HepG2 (cell line): Measurements from ENCODE around the gene FLAD1. TPM values are rescaled to one million over a fixed set of nuclear protein-coding genes. Genes with fewer than 3 reads are reported as not detected.
A peak's percentile ranks its signal among the peaks of the same experiment; 100 is the strongest.

Source experiments
- ATAC-seq: fragments of 200-7000 bp; cut with Tn5 transposase; 3 replicates; pipeline ENCODE4 v1.9.1; 2020; ENCODE audit warnings: mild to moderate bottlenecking, moderate library complexity
- BruUV-seq: library from RNA; stranded (reverse); fragments of 400-500 nt; replicated peaks from 2 replicates; lab custom pipeline; 2021; lab: Mats Ljungman, UMichigan
- CTCF ChIA-PET: fragments of 300-600 bp; formaldehyde crosslinking; extraction: SDS; loops from one replicate; lab custom pipeline; 2021; ENCODE audit warnings: low total read pairs, inconsistent platforms, low intra/inter-chr PET ratio; lab: Yijun Ruan, JAX
- POLR2A ChIA-PET: fragments of 350-600 bp; sonication (Branson Sonifier 250); formaldehyde crosslinking; loops from one replicate; lab custom pipeline; 2020; ENCODE audit warnings: antibody characterized with exemption, inconsistent platforms; lab: Yijun Ruan, JAX
- DNase-seq: peaks from one replicate; pipeline ENCODE4 v3.0.0-alpha.2; 2015; ENCODE audit warnings: low spot score
- FAIRE-seq: peaks from 3 replicates; lab custom pipeline; 2011; peaks lifted over from hg19 to GRCh38; lab: Jason Lieb, UNC
- H2AFZ ChIP-seq: one replicate; pipeline ENCODE4 v1.6.1; 2011; ENCODE audit warnings: low read length, inconsistent platforms
- H3K27ac ChIP-seq: fragments of 300-600 bp; 3 replicates; pipeline ENCODE4 v1.8.0; 2011; ENCODE audit warnings: mixed run types, mild to moderate bottlenecking, mixed read lengths, low read length, inconsistent platforms; ENCODE audit not compliant: insufficient read depth; ENCODE audit errors: extremely low read length
- H3K27me3 ChIP-seq, 2 experiments: fragments of 200-600 bp in 1 of 2; 2 replicates in 1 of 2; 3 replicates in 1 of 2; pipeline versions ENCODE4 v1.6.0 to v1.8.0; 2011; ENCODE audit warnings: low read length in 2 of 2, mild to moderate bottlenecking in 2 of 2, moderate library complexity in 2 of 2, inconsistent platforms in 1 of 2; ENCODE audit not compliant: insufficient read depth in 2 of 2, control insufficient read depth in 1 of 2
- H3K36me3 ChIP-seq, 2 experiments: fragments of 200-600 bp in 1 of 2; replicated peaks in 1 of 2; 2 replicates in 1 of 2; 3 replicates in 1 of 2; pipeline versions ENCODE4 v1.5.1 to v1.8.0; 2011; ENCODE audit warnings: low read length in 2 of 2, inconsistent platforms in 1 of 2; ENCODE audit not compliant: insufficient read depth in 2 of 2, control insufficient read depth in 1 of 2
- H3K4me1 ChIP-seq: 2 replicates; pipeline ENCODE4 v1.5.1; 2012; ENCODE audit warnings: low read length, inconsistent platforms; ENCODE audit not compliant: insufficient read depth
- H3K4me2 ChIP-seq: 2 replicates; pipeline ENCODE4 v1.6.0; 2011; ENCODE audit warnings: low read depth, low read length, inconsistent platforms
- H3K4me3 ChIP-seq, 3 experiments: fragments of 200-600 bp in 1 of 3; sonication (generic), shearing (Covaris generic) in 1 of 3; replicated peaks in 1 of 3; 2 replicates each; pipeline ENCODE4 v1.5.1; 2011 to 2016; ENCODE audit warnings: low read length in 3 of 3, inconsistent platforms in 2 of 3, low read depth in 2 of 3, mild to moderate bottlenecking in 2 of 3, control low read depth in 1 of 3, mixed read lengths in 1 of 3; ENCODE audit not compliant: insufficient read depth in 1 of 3
- H3K79me2 ChIP-seq: one replicate; pipeline ENCODE4 v1.6.1; 2011; ENCODE audit warnings: low read length, inconsistent platforms; ENCODE audit not compliant: insufficient read depth
- H3K9ac ChIP-seq: 2 replicates; pipeline ENCODE4 v1.6.0; 2011; ENCODE audit warnings: mild to moderate bottlenecking, low read depth, low read length, inconsistent platforms; ENCODE audit not compliant: insufficient read depth
- H3K9me3 ChIP-seq: 2 replicates; pipeline ENCODE4 v1.5.1; 2012; ENCODE audit warnings: mild to moderate bottlenecking, low read length
- H4K20me1 ChIP-seq: 2 replicates; pipeline ENCODE4 v1.6.0; 2011; ENCODE audit warnings: inconsistent platforms, mild to moderate bottlenecking, low read length, moderate library complexity; ENCODE audit not compliant: insufficient read depth
- JUNB ChIP-seq: sonication (generic); formaldehyde crosslinking; IDR thresholded peaks from 2 replicates; pipeline ENCODE4 v1.8.0; 2022; ENCODE audit warnings: missing genetic modification reagents, mild to moderate bottlenecking, borderline replicate concordance
- SRSF4 ChIP-seq: fragments of 200-400 bp; formaldehyde crosslinking; IDR thresholded peaks from one replicate; pipeline ENCODE4 v1.6.1; 2018; ENCODE audit warnings: mild to moderate bottlenecking, low read depth, low read length, moderate library complexity; ENCODE audit not compliant: poor library complexity, severe bottlenecking
- TEAD3 ChIP-seq: optimal IDR thresholded peaks from 2 replicates; pipeline ENCODE3; 2016; ENCODE audit warnings: borderline replicate concordance
- THAP11 ChIP-seq: IDR thresholded peaks from 2 replicates; pipeline ENCODE4 v1.6.1; 2016; ENCODE audit warnings: missing biosample characterization, missing genetic modification reagents
- ZNF770 ChIP-seq: sonication (generic); formaldehyde crosslinking; IDR thresholded peaks from 2 replicates; pipeline ENCODE4 v1.5.0; 2020; ENCODE audit warnings: mild to moderate bottlenecking, missing genetic modification reagents
- WGBS: methylation state at CpG from one replicate; pipeline ENCODE4 v1.1.6; 2017; ENCODE audit warnings: low lambda C conversion rate; 5-methylcytosine and 5-hydroxymethylcytosine counted together
- in situ Hi-C: cut with HindIII; loops from 2 replicates; pipeline ENCODE4 v1.10.0; 2017; ENCODE audit warnings: low pct_unique_long_range_greater_than_20kb; ENCODE audit not compliant: extremely low pct_ligation_motif_present
- intact Hi-C: fragments of 100-400 bp; cut with micrococcal nuclease; formaldehyde crosslinking; loops from one replicate; pipeline ENCODE4 v1.10.0; 2022; ENCODE audit not compliant: unreplicated experiment
- polyA plus RNA-seq, 8 experiments: library from polyadenylated mRNA; depleted of rRNA in 3 of 8; stranded (reverse) in 7 of 8; unstranded in 1 of 8; fragments of >200 nt; fragmentation: Illumina TruSeq in 4 of 8; extraction: Trizol in 4 of 8; gene quantifications; 2 replicates each; pipeline versions ENCODE4 v1.2.1 to v1.2.3, GENCODE V29; 2011 to 2016; ENCODE audit warnings: low read depth in 4 of 8, missing spikeins in 1 of 8, mixed read lengths in 1 of 8; ENCODE audit not compliant: insufficient read depth in 1 of 8
- total RNA-seq, 5 experiments: library from RNA; depleted of rRNA; stranded (reverse); fragments of >200 nt; fragmentation: Illumina TruSeq; extraction: Trizol; gene quantifications; 2 replicates each; pipeline ENCODE4 v1.2.3, GENCODE V29; 2016; ENCODE audit warnings: low read depth in 1 of 5
- TF ChIP-seq, protein P1 (sequence below): fragments of 450-650 bp; IDR thresholded peaks from 2 replicates; pipeline ENCODE4 v1.6.1; 2017; ENCODE audit warnings: mild to moderate bottlenecking
- TF ChIP-seq, protein P2 (sequence below): sonication (generic); formaldehyde crosslinking; IDR thresholded peaks from 2 replicates; pipeline ENCODE4 v1.4.0; 2020; ENCODE audit warnings: low read depth, missing genetic modification reagents

The FLAD1 gene
- total and polyA plus RNA-seq, 2 of the 13 experiments (the other 11 are each of a cell fraction or from before 2014, with no cell fraction given) = 25.9 to 32.8 TPM

DNA sequence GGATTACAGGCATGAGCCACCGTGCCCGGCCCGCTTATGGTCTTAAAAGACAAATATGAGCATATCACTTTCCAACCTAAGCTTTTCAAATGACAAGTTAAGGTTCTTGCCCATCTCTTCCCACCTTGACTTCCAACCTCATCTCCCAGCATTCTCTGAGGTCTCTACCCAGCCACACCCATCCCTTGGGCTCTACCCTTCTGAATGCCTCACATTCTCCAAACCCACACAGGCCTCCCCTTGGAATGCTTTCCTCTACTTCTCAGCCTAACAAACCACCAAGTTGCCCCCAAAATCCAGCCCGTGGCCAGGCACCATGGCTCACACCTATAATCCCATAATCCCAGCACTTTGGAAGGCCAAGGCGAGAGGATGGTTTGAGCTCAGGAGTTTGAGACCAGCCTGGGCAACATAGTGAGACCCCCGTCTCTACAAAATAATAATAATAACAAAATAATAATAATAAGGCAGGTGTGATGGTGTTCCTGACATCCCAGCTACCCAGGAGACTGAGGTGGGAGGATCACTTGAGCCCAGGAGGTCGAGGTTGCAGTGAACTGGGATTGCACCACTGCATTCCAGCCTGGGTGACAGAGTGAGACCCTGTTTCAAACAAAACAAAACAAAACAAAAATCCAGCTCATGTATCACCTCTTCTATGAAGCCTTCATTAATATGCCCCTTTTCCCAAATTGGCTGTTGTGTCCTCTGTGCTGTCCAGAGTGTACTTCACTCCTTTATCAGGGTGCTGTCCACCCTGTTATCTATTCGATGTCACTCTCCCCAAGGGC lies 39.2 kb downstream of the FLAD1 start:
- peak overlapping the region in 1 of 3 experiments; percentile 30; a peak in 1 of 6 replicates for H3K4me3 ChIP-seq
- H4K20me1 ChIP-seq = no peaks in the 10 kb centered on the region
- ChIA-PET CTCF (no interaction called here), POLR2A (interaction anchor here (1.0 to 2.5 kb wide), 6 partner anchors 16 to 52 kb away, joined by 3 to 11 read pairs (median 4); partner anchors contain the start of gene SHC1)
- peak; percentile 7; the same call in 2 of the 3 replicates for ATAC-seq
- H2AFZ ChIP-seq = no peak overlapping the region
- FAIRE-seq = peak; percentile 46
- no TSS peak for BruUV-seq
- in situ Hi-C loops = no loop called here
- no peak overlapping the region for H3K9ac ChIP-seq
- H3K4me1 ChIP-seq = peaks cover 68% of the 10 kb centered on the region
- H3K36me3 ChIP-seq = no peaks in the 10 kb centered on the region
- DNase-seq = no peak
- intact Hi-C loops = no loop called here
- H3K27ac ChIP-seq = no peak overlapping the region
- TF ChIP-seq, protein P1, sequence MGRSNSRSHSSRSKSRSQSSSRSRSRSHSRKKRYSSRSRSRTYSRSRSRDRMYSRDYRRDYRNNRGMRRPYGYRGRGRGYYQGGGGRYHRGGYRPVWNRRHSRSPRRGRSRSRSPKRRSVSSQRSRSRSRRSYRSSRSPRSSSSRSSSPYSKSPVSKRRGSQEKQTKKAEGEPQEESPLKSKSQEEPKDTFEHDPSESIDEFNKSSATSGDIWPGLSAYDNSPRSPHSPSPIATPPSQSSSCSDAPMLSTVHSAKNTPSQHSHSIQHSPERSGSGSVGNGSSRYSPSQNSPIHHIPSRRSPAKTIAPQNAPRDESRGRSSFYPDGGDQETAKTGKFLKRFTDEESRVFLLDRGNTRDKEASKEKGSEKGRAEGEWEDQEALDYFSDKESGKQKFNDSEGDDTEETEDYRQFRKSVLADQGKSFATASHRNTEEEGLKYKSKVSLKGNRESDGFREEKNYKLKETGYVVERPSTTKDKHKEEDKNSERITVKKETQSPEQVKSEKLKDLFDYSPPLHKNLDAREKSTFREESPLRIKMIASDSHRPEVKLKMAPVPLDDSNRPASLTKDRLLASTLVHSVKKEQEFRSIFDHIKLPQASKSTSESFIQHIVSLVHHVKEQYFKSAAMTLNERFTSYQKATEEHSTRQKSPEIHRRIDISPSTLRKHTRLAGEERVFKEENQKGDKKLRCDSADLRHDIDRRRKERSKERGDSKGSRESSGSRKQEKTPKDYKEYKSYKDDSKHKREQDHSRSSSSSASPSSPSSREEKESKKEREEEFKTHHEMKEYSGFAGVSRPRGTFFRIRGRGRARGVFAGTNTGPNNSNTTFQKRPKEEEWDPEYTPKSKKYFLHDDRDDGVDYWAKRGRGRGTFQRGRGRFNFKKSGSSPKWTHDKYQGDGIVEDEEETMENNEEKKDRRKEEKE = no peak
- TF ChIP-seq, protein P2, sequence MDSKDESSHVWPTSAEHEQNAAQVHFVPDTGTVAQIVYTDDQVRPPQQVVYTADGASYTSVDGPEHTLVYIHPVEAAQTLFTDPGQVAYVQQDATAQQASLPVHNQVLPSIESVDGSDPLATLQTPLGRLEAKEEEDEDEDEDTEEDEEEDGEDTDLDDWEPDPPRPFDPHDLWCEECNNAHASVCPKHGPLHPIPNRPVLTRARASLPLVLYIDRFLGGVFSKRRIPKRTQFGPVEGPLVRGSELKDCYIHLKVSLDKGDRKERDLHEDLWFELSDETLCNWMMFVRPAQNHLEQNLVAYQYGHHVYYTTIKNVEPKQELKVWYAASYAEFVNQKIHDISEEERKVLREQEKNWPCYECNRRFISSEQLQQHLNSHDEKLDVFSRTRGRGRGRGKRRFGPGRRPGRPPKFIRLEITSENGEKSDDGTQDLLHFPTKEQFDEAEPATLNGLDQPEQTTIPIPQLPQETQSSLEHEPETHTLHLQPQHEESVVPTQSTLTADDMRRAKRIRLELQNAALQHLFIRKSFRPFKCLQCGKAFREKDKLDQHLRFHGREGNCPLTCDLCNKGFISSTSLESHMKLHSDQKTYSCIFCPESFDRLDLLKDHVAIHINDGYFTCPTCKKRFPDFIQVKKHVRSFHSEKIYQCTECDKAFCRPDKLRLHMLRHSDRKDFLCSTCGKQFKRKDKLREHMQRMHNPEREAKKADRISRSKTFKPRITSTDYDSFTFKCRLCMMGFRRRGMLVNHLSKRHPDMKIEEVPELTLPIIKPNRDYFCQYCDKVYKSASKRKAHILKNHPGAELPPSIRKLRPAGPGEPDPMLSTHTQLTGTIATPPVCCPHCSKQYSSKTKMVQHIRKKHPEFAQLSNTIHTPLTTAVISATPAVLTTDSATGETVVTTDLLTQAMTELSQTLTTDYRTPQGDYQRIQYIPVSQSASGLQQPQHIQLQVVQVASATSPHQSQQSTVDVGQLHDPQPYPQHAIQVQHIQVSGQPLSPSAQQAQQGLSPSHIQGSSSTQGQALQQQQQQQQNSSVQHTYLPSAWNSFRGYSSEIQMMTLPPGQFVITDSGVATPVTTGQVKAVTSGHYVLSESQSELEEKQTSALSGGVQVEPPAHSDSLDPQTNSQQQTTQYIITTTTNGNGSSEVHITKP (CRISPR knock-in tag) = peak; percentile 88
- TF ChIP-seq ZNF770 (CRISPR knock-in tag) (peak; percentile 50; the same call in 1 of the 2 replicates), JUNB (CRISPR knock-in tag) (no peak), THAP11 (no peak), SRSF4 (no peak), TEAD3 (peak; percentile 80)
- 49% methylated on average over 8 of the region's 8 CpGs for WGBS
- H3K27me3 ChIP-seq = no peaks in the 10 kb centered on the region
- peak overlapping the region; percentile 65 for H3K4me2 ChIP-seq
- H3K9me3 ChIP-seq = no peaks in the 10 kb centered on the region
- no peaks in the 10 kb centered on the region for H3K79me2 ChIP-seq
